ENCODE results near the gene PARD3B. TPM values are rescaled to one million over a fixed set of nuclear protein-coding genes. Genes with fewer than 3 reads are reported as not detected.

PARD3B gene
- total RNA-seq, 2 donors from 2014 or later, result 14.7 to 25.0 TPM

DNA sequence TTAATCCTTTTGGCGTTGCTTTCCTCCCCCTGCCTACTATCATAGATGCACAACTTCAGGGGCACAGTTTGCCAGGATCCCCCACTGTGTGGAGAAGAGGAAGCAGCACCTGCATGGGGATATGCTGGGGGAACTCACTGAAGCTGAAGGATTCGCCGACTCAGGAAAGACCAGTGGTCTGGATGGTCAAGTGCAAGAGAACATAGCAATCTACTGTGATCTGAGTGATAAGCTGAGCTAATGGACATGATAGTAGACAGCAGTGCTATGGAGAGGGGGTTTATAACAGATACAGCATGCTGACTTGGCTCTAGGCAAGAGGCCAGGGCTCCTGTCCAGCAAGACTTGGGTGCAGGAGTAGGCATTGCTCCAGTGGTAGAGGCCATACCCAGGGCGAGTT, 1012.6 kb downstream of the PARD3B start:
- TF ChIP-seq, protein P1, sequence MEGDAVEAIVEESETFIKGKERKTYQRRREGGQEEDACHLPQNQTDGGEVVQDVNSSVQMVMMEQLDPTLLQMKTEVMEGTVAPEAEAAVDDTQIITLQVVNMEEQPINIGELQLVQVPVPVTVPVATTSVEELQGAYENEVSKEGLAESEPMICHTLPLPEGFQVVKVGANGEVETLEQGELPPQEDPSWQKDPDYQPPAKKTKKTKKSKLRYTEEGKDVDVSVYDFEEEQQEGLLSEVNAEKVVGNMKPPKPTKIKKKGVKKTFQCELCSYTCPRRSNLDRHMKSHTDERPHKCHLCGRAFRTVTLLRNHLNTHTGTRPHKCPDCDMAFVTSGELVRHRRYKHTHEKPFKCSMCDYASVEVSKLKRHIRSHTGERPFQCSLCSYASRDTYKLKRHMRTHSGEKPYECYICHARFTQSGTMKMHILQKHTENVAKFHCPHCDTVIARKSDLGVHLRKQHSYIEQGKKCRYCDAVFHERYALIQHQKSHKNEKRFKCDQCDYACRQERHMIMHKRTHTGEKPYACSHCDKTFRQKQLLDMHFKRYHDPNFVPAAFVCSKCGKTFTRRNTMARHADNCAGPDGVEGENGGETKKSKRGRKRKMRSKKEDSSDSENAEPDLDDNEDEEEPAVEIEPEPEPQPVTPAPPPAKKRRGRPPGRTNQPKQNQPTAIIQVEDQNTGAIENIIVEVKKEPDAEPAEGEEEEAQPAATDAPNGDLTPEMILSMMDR (IDR thresholded peaks at IDR 0.05), result no peak
- TF ChIP-seq POLR2A (IDR thresholded peaks at IDR 0.05) (no peak), POLR2AphosphoS5 (IDR thresholded peaks at IDR 0.05) (no peak)
- 95% methylated on average over 4 of the region's 4 CpGs for WGBS
- H3K4me3 ChIP-seq, result no peak overlapping the region
- no peaks in the 10 kb centered on the region for H3K9me3 ChIP-seq
- no peaks in the 10 kb centered on the region for H3K4me1 ChIP-seq (replicated peaks)
- no peaks in the 10 kb centered on the region for H3K27me3 ChIP-seq (replicated peaks; ENCODE audit: insufficient read depth)
- intact Hi-C loops (cut with DNase I), result no loop called here
- DNase-seq (ENCODE audit: low spot score), result no peak
- no peak overlapping the region for H3K27ac ChIP-seq
- H3K36me3 ChIP-seq, result no peaks in the 10 kb centered on the region

DNA sequence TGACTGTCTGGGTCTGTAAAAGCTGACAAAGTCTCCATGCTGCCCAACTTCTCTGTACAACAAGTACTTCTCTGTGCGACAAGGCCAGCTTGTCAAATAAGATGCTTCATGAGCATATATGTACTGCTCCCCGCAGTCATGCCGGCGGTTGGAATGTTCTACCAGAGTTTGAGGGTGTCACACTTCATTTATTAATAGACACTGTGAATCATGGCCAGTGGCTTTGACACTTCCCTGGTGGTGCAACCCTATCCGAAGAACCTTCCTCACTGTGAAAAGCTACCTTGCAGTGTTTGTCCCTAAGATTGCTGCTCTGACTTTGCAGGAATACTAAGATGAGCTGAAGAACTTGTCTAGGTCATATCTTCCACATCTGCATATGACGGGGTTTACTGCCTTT, 1016.2 kb downstream of the PARD3B start:
- Histone ChIP-seq H3K4me3 (no peak overlapping the region), H3K4me1 (replicated peaks) (no peaks in the 10 kb centered on the region), H3K36me3 (no peaks in the 10 kb centered on the region), H3K9me3 (no peaks in the 10 kb centered on the region), H3K27me3 (replicated peaks; ENCODE audit: insufficient read depth) (no peaks in the 10 kb centered on the region), H3K27ac (no peak overlapping the region)
- intact Hi-C loops (cut with DNase I), result no loop called here
- TF ChIP-seq, protein P1 (IDR thresholded peaks at IDR 0.05), result no peak
- TF ChIP-seq POLR2AphosphoS5 (IDR thresholded peaks at IDR 0.05), result no peak
- TF ChIP-seq POLR2A (IDR thresholded peaks at IDR 0.05), result no peak
- DNase-seq (ENCODE audit: low spot score), result no peak
- WGBS, result 95% methylated on average over 6 of the region's 6 CpGs

GRCh38 chr2:205563646-205564045, 1018.4 kb downstream of the PARD3B start:
- no peak overlapping the region for H3K4me3 ChIP-seq

GRCh38 chr2:205564346-205565141, 1019.3 kb downstream of the PARD3B start:
- intact Hi-C loops (cut with DNase I), result no loop called here
- Histone ChIP-seq H3K4me3 (no peak overlapping the region), H3K27me3 (replicated peaks; ENCODE audit: insufficient read depth) (no peaks in the 10 kb centered on the region), H3K4me1 (replicated peaks) (no peaks in the 10 kb centered on the region), H3K9me3 (no peaks in the 10 kb centered on the region), H3K36me3 (no peaks in the 10 kb centered on the region), H3K27ac (no peak overlapping the region)
- DNase-seq (ENCODE audit: low spot score), result no peak
- TF ChIP-seq, protein P1 (IDR thresholded peaks at IDR 0.05), result no peak
- TF ChIP-seq POLR2A (IDR thresholded peaks at IDR 0.05), result no peak
- TF ChIP-seq POLR2AphosphoS5 (IDR thresholded peaks at IDR 0.05), result no peak
- 73% methylated on average over 10 of the region's 10 CpGs for WGBS

More at GRCh38 chr2:205563646-205564045, 1018.4 kb downstream of the PARD3B start:
- TF ChIP-seq POLR2A (IDR thresholded peaks at IDR 0.05), result no peak
- TF ChIP-seq POLR2AphosphoS5 (IDR thresholded peaks at IDR 0.05), result no peak
- TF ChIP-seq, protein P1 (IDR thresholded peaks at IDR 0.05), result no peak
- H3K4me1 ChIP-seq (replicated peaks), result no peaks in the 10 kb centered on the region
- no peaks in the 10 kb centered on the region for H3K27me3 ChIP-seq (replicated peaks; ENCODE audit: insufficient read depth)
- H3K9me3 ChIP-seq, result no peaks in the 10 kb centered on the region
- 62% methylated on average over 2 of the region's 2 CpGs for WGBS
- DNase-seq (ENCODE audit: low spot score), result no peak
- no peaks in the 10 kb centered on the region for H3K36me3 ChIP-seq
- intact Hi-C loops (cut with DNase I), result no loop called here
- H3K27ac ChIP-seq, result no peak overlapping the region

GRCh38 chr2:205565142-205565522, 1019.9 kb downstream of the PARD3B start:
- DNase-seq (ENCODE audit: low spot score), result no peak
- Histone ChIP-seq H3K4me1 (replicated peaks) (no peaks in the 10 kb centered on the region), H3K27me3 (replicated peaks; ENCODE audit: insufficient read depth) (no peaks in the 10 kb centered on the region), H3K4me3 (no peak overlapping the region), H3K27ac (no peak overlapping the region), H3K36me3 (no peaks in the 10 kb centered on the region), H3K9me3 (no peaks in the 10 kb centered on the region)
- WGBS, result 60% methylated on average over 2 of the region's 2 CpGs
- intact Hi-C loops (cut with DNase I), result no loop called here
- no peak for TF ChIP-seq POLR2AphosphoS5 (IDR thresholded peaks at IDR 0.05)
- TF ChIP-seq, protein P1 (IDR thresholded peaks at IDR 0.05), result no peak
- no peak for TF ChIP-seq POLR2A (IDR thresholded peaks at IDR 0.05)

Data from prostate gland (tissue), 2 donors.